HepG2 (cell line): ENCODE results near the gene SYNE1. TPM values are rescaled to one million over a fixed set of nuclear protein-coding genes. Genes with fewer than 3 reads are reported as not detected.

Source experiments
- ATAC-seq: fragments of 200-7000 bp; cut with Tn5 transposase; 3 replicates; pipeline ENCODE4 v1.9.1; 2020; ENCODE audit warnings: mild to moderate bottlenecking, moderate library complexity
- BruUV-seq: library from RNA; stranded (reverse); fragments of 400-500 nt; replicated peaks from 2 replicates; lab custom pipeline; 2021; lab: Mats Ljungman, UMichigan
- CTCF ChIA-PET: fragments of 300-600 bp; formaldehyde crosslinking; extraction: SDS; loops from one replicate; lab custom pipeline; 2021; ENCODE audit warnings: low total read pairs, inconsistent platforms, low intra/inter-chr PET ratio; lab: Yijun Ruan, JAX
- POLR2A ChIA-PET: fragments of 350-600 bp; sonication (Branson Sonifier 250); formaldehyde crosslinking; loops from one replicate; lab custom pipeline; 2020; ENCODE audit warnings: antibody characterized with exemption, inconsistent platforms; lab: Yijun Ruan, JAX
- DNase-seq: peaks from one replicate; pipeline ENCODE4 v3.0.0-alpha.2; 2015; ENCODE audit warnings: low spot score
- FAIRE-seq: peaks from 3 replicates; lab custom pipeline; 2011; peaks lifted over from hg19 to GRCh38; lab: Jason Lieb, UNC
- H2AFZ ChIP-seq: one replicate; pipeline ENCODE4 v1.6.1; 2011; ENCODE audit warnings: low read length, inconsistent platforms
- H3K27ac ChIP-seq: fragments of 300-600 bp; 3 replicates; pipeline ENCODE4 v1.8.0; 2011; ENCODE audit warnings: mixed run types, mild to moderate bottlenecking, mixed read lengths, low read length, inconsistent platforms; ENCODE audit not compliant: insufficient read depth; ENCODE audit errors: extremely low read length
- H3K27me3 ChIP-seq, 2 experiments: fragments of 200-600 bp in 1 of 2; 2 replicates in 1 of 2; 3 replicates in 1 of 2; pipeline versions ENCODE4 v1.6.0 to v1.8.0; 2011; ENCODE audit warnings: low read length in 2 of 2, mild to moderate bottlenecking in 2 of 2, moderate library complexity in 2 of 2, inconsistent platforms in 1 of 2; ENCODE audit not compliant: insufficient read depth in 2 of 2, control insufficient read depth in 1 of 2
- H3K36me3 ChIP-seq, 2 experiments: fragments of 200-600 bp in 1 of 2; replicated peaks in 1 of 2; 2 replicates in 1 of 2; 3 replicates in 1 of 2; pipeline versions ENCODE4 v1.5.1 to v1.8.0; 2011; ENCODE audit warnings: low read length in 2 of 2, inconsistent platforms in 1 of 2; ENCODE audit not compliant: insufficient read depth in 2 of 2, control insufficient read depth in 1 of 2
- H3K4me1 ChIP-seq: 2 replicates; pipeline ENCODE4 v1.5.1; 2012; ENCODE audit warnings: low read length, inconsistent platforms; ENCODE audit not compliant: insufficient read depth
- H3K4me2 ChIP-seq: 2 replicates; pipeline ENCODE4 v1.6.0; 2011; ENCODE audit warnings: low read depth, low read length, inconsistent platforms
- H3K4me3 ChIP-seq, 3 experiments: fragments of 200-600 bp in 1 of 3; sonication (generic), shearing (Covaris generic) in 1 of 3; replicated peaks in 1 of 3; 2 replicates each; pipeline ENCODE4 v1.5.1; 2011 to 2016; ENCODE audit warnings: low read length in 3 of 3, inconsistent platforms in 2 of 3, low read depth in 2 of 3, mild to moderate bottlenecking in 2 of 3, control low read depth in 1 of 3, mixed read lengths in 1 of 3; ENCODE audit not compliant: insufficient read depth in 1 of 3
- H3K79me2 ChIP-seq: one replicate; pipeline ENCODE4 v1.6.1; 2011; ENCODE audit warnings: low read length, inconsistent platforms; ENCODE audit not compliant: insufficient read depth
- H3K9ac ChIP-seq: 2 replicates; pipeline ENCODE4 v1.6.0; 2011; ENCODE audit warnings: mild to moderate bottlenecking, low read depth, low read length, inconsistent platforms; ENCODE audit not compliant: insufficient read depth
- H3K9me3 ChIP-seq: 2 replicates; pipeline ENCODE4 v1.5.1; 2012; ENCODE audit warnings: mild to moderate bottlenecking, low read length
- H4K20me1 ChIP-seq: 2 replicates; pipeline ENCODE4 v1.6.0; 2011; ENCODE audit warnings: inconsistent platforms, mild to moderate bottlenecking, low read length, moderate library complexity; ENCODE audit not compliant: insufficient read depth
- FIP1L1 ChIP-seq: fragments of 200-400 bp; formaldehyde crosslinking; IDR thresholded peaks from 2 replicates; pipeline ENCODE4 v1.6.1; 2018; ENCODE audit warnings: low read depth, mild to moderate bottlenecking, low read length, moderate library complexity, borderline replicate concordance; ENCODE audit not compliant: insufficient read depth
- HMG20B ChIP-seq: conservative IDR thresholded peaks from 2 replicates; pipeline ENCODE4 v1.6.1; 2016; ENCODE audit warnings: missing genetic modification reagents, missing compliant biosample characterization
- KDM5B ChIP-seq: sonication (generic); formaldehyde crosslinking; IDR thresholded peaks from 2 replicates; pipeline ENCODE4 v1.4.0; 2020; ENCODE audit warnings: missing genetic modification reagents, mild to moderate bottlenecking, borderline replicate concordance
- MXD4 ChIP-seq: IDR thresholded peaks from 2 replicates; pipeline ENCODE4 v1.6.1; 2016; ENCODE audit warnings: mild to moderate bottlenecking, missing biosample characterization, missing genetic modification reagents
- SALL1 ChIP-seq: sonication (generic); formaldehyde crosslinking; IDR thresholded peaks from 2 replicates; pipeline ENCODE4 v1.8.0; 2022; ENCODE audit warnings: mild to moderate bottlenecking, missing genetic modification reagents
- SMAD9 ChIP-seq: sonication (generic); formaldehyde crosslinking; IDR thresholded peaks from 2 replicates; pipeline ENCODE4 v1.5.1; 2020; ENCODE audit warnings: mild to moderate bottlenecking, missing genetic modification reagents
- ZBED4 ChIP-seq: sonication (generic); formaldehyde crosslinking; IDR thresholded peaks from 2 replicates; pipeline ENCODE4 v1.4.0; 2020; ENCODE audit warnings: missing genetic modification reagents, borderline replicate concordance
- ZBTB49 ChIP-seq: sonication (generic); formaldehyde crosslinking; IDR thresholded peaks from 2 replicates; pipeline ENCODE4 v1.4.0; 2020; ENCODE audit warnings: missing genetic modification reagents, borderline replicate concordance
- WGBS: methylation state at CpG from one replicate; pipeline ENCODE4 v1.1.6; 2017; ENCODE audit warnings: low lambda C conversion rate; 5-methylcytosine and 5-hydroxymethylcytosine counted together
- in situ Hi-C: cut with HindIII; loops from 2 replicates; pipeline ENCODE4 v1.10.0; 2017; ENCODE audit warnings: low pct_unique_long_range_greater_than_20kb; ENCODE audit not compliant: extremely low pct_ligation_motif_present
- intact Hi-C: fragments of 100-400 bp; cut with micrococcal nuclease; formaldehyde crosslinking; loops from one replicate; pipeline ENCODE4 v1.10.0; 2022; ENCODE audit not compliant: unreplicated experiment
- polyA plus RNA-seq, 8 experiments: library from polyadenylated mRNA; depleted of rRNA in 3 of 8; stranded (reverse) in 7 of 8; unstranded in 1 of 8; fragments of >200 nt; fragmentation: Illumina TruSeq in 4 of 8; extraction: Trizol in 4 of 8; gene quantifications; 2 replicates each; pipeline versions ENCODE4 v1.2.1 to v1.2.3, GENCODE V29; 2011 to 2016; ENCODE audit warnings: low read depth in 4 of 8, missing spikeins in 1 of 8, mixed read lengths in 1 of 8; ENCODE audit not compliant: insufficient read depth in 1 of 8
- total RNA-seq, 5 experiments: library from RNA; depleted of rRNA; stranded (reverse); fragments of >200 nt; fragmentation: Illumina TruSeq; extraction: Trizol; gene quantifications; 2 replicates each; pipeline ENCODE4 v1.2.3, GENCODE V29; 2016; ENCODE audit warnings: low read depth in 1 of 5
- TF ChIP-seq, protein P1 (sequence below): sonication (generic); formaldehyde crosslinking; conservative IDR thresholded peaks from 2 replicates; pipeline ENCODE4 v1.8.0; 2022; ENCODE audit warnings: low read depth, missing genetic modification reagents
- TF ChIP-seq, protein P2 (sequence below): sonication (generic); formaldehyde crosslinking; IDR thresholded peaks from 2 replicates; pipeline ENCODE4 v1.4.0; 2020; ENCODE audit warnings: mild to moderate bottlenecking, missing genetic modification reagents
- TF ChIP-seq, protein P3 (sequence below): sonication (generic); formaldehyde crosslinking; IDR thresholded peaks from 2 replicates; pipeline ENCODE4 v1.4.0; 2020; ENCODE audit warnings: missing genetic modification reagents

The SYNE1 gene
- total and polyA plus RNA-seq, 2 of the 13 experiments (the other 11 are each of a cell fraction or from before 2014, with no cell fraction given), result 5.5 to 15.9 TPM

DNA sequence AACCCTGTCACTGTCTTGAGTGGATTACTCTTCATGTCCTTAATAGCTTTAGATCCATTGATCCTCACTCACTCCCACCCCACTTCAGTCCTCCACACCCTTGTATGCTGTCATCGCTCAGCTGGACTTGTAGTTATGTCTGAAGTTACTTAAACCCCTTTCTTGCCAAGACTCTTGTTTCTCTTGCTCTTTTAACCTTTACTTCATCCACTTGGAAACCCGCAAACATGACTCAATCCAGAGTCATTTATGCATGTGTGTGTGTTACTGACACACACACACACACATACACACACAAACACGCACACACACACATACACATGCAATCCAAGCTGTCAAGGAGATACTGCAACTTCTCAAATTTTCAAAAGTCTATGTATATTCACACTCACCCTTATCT is 341.8 kb downstream of the SYNE1 start:
- 97% methylated on average over 3 of the region's 3 CpGs for WGBS
- TF ChIP-seq HMG20B (CRISPR knock-in tag) (no peak), ZBED4 (no peak), ZBTB49 (CRISPR knock-in tag) (no peak), SALL1 (CRISPR knock-in tag) (no peak), SMAD9 (CRISPR knock-in tag) (no peak), KDM5B (CRISPR knock-in tag) (no peak), MXD4 (no peak), FIP1L1 (no peak)
- TF ChIP-seq, protein P1, sequence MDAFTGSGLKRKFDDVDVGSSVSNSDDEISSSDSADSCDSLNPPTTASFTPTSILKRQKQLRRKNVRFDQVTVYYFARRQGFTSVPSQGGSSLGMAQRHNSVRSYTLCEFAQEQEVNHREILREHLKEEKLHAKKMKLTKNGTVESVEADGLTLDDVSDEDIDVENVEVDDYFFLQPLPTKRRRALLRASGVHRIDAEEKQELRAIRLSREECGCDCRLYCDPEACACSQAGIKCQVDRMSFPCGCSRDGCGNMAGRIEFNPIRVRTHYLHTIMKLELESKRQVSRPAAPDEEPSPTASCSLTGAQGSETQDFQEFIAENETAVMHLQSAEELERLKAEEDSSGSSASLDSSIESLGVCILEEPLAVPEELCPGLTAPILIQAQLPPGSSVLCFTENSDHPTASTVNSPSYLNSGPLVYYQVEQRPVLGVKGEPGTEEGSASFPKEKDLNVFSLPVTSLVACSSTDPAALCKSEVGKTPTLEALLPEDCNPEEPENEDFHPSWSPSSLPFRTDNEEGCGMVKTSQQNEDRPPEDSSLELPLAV, result no peak
- TF ChIP-seq, protein P2, sequence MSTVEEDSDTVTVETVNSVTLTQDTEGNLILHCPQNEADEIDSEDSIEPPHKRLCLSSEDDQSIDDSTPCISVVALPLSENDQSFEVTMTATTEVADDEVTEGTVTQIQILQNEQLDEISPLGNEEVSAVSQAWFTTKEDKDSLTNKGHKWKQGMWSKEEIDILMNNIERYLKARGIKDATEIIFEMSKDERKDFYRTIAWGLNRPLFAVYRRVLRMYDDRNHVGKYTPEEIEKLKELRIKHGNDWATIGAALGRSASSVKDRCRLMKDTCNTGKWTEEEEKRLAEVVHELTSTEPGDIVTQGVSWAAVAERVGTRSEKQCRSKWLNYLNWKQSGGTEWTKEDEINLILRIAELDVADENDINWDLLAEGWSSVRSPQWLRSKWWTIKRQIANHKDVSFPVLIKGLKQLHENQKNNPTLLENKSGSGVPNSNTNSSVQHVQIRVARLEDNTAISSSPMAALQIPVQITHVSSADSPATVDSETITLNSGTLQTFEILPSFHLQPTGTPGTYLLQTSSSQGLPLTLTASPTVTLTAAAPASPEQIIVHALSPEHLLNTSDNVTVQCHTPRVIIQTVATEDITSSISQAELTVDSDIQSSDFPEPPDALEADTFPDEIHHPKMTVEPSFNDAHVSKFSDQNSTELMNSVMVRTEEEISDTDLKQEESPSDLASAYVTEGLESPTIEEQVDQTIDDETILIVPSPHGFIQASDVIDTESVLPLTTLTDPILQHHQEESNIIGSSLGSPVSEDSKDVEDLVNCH (CRISPR knock-in tag), result no peak
- TF ChIP-seq, protein P3, sequence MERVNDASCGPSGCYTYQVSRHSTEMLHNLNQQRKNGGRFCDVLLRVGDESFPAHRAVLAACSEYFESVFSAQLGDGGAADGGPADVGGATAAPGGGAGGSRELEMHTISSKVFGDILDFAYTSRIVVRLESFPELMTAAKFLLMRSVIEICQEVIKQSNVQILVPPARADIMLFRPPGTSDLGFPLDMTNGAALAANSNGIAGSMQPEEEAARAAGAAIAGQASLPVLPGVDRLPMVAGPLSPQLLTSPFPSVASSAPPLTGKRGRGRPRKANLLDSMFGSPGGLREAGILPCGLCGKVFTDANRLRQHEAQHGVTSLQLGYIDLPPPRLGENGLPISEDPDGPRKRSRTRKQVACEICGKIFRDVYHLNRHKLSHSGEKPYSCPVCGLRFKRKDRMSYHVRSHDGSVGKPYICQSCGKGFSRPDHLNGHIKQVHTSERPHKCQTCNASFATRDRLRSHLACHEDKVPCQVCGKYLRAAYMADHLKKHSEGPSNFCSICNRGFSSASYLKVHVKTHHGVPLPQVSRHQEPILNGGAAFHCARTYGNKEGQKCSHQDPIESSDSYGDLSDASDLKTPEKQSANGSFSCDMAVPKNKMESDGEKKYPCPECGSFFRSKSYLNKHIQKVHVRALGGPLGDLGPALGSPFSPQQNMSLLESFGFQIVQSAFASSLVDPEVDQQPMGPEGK (CRISPR knock-in tag), result no peak

More for the DNA sequence above, 341.8 kb downstream of the SYNE1 start:
- Histone ChIP-seq H3K9me3 (no peaks in the 10 kb centered on the region), H3K4me3 (no peak overlapping the region), H3K27me3 (no peaks in the 10 kb centered on the region), H3K36me3 (0 out of 5 replicates have a peak, but pooled peaks cover 0 to 4% of the 10 kb centered on the region in 2 experiments), H4K20me1 (no peaks in the 10 kb centered on the region), H3K4me2 (no peak overlapping the region), H3K9ac (no peak overlapping the region), H3K79me2 (no peaks in the 10 kb centered on the region), H3K4me1 (peaks cover 25% of the 10 kb centered on the region), H3K27ac (no peak overlapping the region), H2AFZ (no peak overlapping the region)
- intact Hi-C loops, result no loop called here
- no peak for ATAC-seq
- BruUV-seq, result no TSS peak
- CTCF ChIA-PET, result no interaction called here
- FAIRE-seq, result no peak
- DNase-seq, result no peak
- POLR2A ChIA-PET, result interaction anchor here (0.6 kb wide), 1 partner anchor 11 kb away, joined by 3 read pairs; no protein-coding TSS in a partner anchor
- in situ Hi-C loops, result loop anchor here (25.0 kb wide), 1 partner anchor 692 kb away; the partner anchor contains the start of gene FBXO5
